Stimulated activated CD8-positive, alpha-beta memory T cell treated with anti-CD3 and anti-CD28 coated beads, Interleukin-4, amount 100 ng/mL, for 4 hours (primary cell): ENCODE data around the gene TRPM3.

Source experiments
- DNase-seq, 2 donors: peaks; one replicate each; pipeline ENCODE4 v3.0.0-alpha.2; 2020; ENCODE audit warnings: low read depth in 2 of 2, low spot score in 1 of 2

The TRPM3 gene

DNA sequence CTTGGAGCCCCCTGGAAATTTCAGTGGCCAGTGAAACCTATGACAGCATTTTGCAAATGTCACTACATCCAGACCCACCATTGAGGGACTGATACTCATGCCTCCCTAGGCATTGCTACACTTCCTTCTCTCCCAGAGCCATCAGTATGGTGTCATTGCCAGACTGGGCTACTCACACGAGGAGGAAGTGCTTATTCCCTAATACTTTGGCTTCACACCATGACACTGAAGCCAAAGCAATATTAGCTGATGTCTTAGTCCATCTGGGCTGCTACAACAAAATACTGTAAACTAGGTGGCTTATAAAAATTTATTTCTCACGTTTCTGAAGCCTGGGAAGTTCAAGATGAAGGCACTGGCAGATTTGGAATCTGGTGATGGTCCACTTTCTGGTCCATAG is 22.6 kb downstream of the TRPM3 start:
- DNase-seq, result no peak

GRCh38 chr9:71097671-71098070 is 23.8 kb downstream of the TRPM3 start:
- no peak for DNase-seq

DNA sequence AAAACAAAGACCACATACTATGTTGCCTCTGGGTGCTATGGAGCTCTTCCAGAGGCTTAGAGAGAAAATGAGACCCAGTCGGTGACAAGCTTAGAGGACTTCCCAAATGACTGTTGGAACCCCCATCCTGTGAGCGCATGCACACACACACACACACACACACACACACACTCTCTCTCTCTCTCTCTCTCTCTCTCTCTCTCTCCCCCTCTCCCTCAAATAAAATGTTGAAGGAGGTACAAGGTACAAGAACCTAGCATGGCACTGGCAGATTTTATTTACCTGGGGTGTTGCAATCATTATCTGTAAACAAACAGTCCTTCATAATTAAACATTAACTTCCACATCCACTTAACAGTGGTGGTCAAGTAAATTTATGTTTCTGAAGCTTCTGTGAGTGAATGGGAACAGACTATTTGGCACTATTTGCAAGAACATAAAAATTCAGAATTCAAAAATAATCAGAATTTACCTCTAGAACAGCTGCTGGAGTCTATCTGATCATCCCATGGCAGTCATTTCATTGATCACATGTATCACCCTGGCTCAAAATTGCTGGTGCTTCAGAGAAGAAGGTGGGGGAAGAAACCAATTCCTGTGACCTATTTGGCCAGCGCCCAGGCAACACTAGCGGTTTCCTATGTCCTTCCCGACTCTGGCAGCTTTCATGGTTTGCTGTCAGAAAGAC is 24.9 kb downstream of the TRPM3 start:
- DNase-seq, result no peak

DNA sequence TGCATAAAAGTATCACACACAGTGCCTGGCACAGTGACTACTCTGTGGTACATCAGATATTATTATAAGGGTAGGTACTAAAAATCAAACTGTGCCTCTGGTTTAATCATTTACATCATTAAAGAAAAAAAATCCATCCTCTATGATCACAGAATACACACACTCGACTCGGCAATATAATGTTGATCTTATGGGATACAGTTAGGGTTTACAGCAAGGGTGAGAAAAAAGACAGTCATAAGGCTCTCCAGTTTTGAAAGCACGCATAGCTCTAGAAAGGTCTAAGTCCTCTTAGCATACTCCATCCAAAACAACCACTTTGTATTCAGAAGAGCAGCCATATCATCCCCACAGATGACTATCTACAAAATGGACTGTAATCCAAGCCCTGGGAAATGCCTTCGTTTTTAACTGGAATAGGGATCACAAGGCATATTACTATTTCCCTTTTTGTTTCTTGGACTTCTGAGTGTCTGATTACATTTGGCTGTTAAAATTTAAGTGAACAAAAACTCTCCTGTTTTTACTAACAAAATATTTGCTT is 26.6 kb downstream of the TRPM3 start:
- DNase-seq, result no peak

- DNase-seq, result no peak
These were observed 30.5 kb downstream of the TRPM3 start for GRCh38 chr9:71090896-71091295.

DNA sequence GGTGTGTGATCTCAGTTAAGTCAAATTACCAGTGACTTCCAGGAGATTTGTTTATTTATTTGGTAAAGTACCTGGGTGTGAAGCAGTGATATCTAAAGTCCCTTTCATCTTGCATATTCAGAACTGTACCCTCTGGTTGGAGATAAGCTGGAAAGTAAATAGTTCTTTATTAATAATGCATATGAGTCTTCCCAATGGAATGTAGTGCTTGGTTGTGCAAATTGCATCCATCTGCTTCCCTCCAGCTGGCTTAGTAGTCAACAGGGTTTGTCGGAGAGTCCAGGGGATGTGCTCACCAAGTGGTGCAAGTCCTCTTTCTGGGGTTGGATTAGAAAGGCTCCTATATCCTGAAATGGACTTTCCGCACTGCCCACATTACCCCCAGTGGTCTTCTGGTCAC is 42.0 kb downstream of the TRPM3 start:
- DNase-seq, result no peak

DNA sequence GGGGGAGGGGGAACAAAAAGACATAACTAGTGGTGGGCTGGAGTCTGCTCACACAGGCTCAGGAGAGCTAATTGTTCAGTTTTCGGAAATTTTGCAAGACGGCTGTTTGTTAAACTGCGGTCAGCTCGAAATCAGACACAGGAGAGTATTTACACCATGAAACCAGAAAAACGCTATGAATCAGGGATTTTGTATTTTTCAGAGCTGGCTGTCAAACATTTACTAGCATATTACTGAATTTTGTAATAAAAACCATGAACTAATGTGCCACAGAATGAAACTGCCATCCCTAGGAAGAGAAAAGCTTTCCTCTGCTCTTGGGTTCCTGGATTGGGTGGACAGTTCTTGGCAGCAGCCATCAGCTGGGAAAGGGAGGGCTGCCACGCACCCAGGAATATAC is 45.3 kb downstream of the TRPM3 start:
- DNase-seq, result no peak

DNA sequence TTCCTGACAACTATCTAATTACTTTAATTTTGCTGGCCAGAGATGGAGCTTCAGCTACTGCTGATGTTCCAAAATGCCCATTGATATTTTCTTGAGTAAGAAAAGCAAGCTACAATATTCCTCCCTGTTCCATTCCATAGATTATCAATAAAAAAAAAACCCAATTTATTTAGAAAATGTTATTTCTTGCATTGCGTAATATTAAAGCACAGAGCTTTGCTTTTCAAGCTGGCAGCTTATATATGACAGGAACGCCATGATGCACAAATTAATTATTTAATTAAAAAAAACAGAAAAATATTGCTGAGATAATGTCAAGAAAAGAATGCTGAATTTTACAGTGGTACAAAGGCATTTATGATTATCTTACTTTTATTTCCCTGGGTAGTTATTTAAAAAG is 47.9 kb downstream of the TRPM3 start:
- DNase-seq, result no peak

- no peak for DNase-seq
These were observed 48.8 kb downstream of the TRPM3 start for GRCh38 chr9:71072587-71072986.

GRCh38 chr9:71071633-71072032 is 49.8 kb downstream of the TRPM3 start:
- DNase-seq, result no peak

DNA sequence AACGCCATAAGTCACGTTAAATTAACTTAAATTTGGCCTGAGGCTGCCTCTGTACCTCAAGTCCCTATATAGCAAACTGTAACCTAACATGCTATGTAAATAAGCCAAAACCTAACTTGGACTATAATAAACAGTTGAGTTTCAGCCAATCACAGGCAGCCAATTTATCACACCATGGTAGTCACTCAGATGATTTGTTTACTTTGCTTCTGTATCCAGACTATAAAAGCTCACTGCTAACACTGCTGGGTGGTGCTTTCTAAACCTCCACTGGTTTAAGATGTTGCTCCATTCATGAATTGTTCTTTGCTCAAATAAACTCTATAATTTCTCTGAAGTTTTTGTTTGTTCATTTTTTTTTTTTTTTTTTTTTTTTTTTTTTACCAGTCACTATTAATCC is 62.8 kb downstream of the TRPM3 start:
- no peak for DNase-seq

DNA sequence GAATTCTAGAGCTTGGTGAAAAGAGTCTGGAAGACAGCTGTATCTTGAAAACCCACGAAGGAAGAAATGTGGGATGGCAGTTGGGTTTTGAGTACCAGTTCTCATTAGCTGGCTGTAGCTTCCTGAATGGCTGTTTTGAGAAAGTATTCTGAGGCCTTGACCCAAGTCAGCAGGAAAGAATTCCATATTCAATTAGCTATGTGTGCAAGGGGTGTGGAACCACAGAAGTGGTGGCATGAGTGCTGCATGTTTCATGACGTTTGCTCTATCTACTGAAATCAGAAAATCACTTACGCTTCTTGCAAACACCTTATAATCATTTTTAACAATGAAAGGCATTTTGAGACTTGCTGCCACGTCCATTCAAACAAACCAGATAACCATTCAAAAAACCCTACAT is 69.1 kb downstream of the TRPM3 start:
- DNase-seq, result no peak

GRCh38 chr9:71048280-71048679 is 73.1 kb downstream of the TRPM3 start:
- no peak for DNase-seq

GRCh38 chr9:71042448-71042990 is 78.9 kb downstream of the TRPM3 start:
- DNase-seq, result no peak

DNA sequence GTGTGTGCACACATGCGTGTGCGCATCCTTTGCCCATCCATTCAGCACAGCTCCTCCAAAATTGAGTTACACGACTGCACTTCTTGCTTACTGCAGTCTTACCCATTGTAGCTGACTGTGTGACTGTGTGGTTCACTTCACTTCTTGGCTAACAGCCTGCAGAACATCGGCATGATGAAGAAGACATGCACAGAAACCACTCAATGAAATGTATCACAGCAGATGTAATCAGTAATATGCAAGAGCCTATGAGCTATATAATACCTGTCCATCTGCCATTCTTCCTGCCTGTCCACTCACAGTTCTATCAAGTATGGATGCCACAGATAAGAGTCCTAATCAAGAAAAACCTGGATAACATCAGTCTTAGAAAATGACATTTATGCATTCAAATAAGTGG is 83.9 kb downstream of the TRPM3 start:
- DNase-seq, result no peak

DNA sequence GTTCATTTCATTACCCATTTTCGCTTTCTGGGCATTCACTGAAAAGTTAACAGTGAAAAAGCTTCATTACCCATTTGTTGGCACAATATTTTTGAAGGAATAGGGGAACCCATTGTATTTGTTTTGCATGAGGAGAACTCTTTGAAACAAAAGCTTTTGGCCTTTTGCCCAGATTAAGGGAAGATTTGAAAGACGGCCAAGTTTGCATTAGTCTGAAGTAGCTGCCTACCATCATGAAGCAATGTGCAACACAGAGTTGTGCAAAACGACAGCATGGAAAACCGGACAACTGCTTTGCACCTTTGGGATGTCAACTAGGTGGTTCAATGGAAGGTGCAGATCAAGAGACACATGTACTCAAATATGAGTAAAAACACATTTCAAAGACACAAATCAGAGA is 84.9 kb downstream of the TRPM3 start:
- no peak for DNase-seq

DNA sequence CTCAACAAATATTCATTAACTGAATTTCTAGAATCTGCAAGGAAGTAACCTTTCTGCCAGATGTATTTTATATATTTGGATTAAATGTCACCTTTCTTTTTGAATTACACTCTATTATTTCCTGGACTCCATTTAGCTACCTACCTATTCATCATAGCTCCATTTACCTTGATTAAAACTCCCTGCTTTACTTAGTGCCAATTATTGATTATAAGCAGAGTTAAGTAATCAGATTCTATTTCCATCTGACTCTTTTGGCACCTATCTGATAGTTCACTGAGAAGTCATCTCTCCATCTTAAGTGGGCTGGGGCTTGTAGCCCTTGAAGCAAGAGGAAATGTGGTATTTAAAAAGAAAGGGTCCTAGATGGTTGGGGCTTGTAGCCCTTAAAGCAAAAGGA is 88.6 kb downstream of the TRPM3 start:
- DNase-seq, result no peak

GRCh38 chr9:71025728-71026127 is 95.7 kb downstream of the TRPM3 start:
- DNase-seq, result no peak

DNA sequence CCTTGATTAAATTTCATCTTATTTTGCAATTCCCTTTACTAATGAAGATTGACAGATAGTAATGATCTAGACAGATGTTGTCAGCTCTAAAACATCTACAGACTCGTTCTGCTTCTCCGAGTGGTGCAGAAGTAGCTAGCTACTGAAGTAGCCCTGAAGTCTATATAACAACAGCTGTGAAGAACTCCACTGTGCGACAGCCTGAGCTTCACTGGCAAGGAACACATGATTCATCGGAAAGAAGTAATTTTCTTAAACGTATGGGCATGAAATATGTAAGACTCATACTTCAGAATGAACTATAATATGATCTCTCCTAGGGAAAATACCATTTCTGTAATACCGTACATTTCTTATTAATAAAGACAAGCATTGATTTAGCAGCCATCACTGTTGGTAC is 96.2 kb downstream of the TRPM3 start:
- no peak for DNase-seq

DNA sequence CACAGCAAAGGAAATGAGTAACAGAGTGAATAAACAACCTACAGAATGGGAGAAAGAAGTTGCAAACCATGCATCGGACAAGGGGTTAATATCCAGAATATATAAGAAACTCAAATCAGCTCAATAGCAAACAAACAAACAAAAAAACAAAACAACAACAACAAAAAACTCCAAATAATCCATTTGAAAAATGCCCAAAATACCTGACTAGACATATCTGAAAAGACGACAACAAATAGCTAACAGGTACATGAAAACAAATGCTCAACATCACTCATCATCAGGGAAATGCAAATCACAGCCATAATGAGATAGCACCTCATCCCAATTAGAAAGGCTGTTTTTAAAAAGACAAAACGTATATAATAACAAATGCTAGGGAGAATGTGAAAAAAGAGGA is 111.2 kb downstream of the TRPM3 start:
- no peak for DNase-seq

GRCh38 chr9:71005456-71005855 is 116.0 kb downstream of the TRPM3 start:
- no peak for DNase-seq

- DNase-seq, result no peak
These were observed 117.2 kb downstream of the TRPM3 start for GRCh38 chr9:71004196-71004595.

- no peak for DNase-seq
These were observed 118.1 kb downstream of the TRPM3 start for GRCh38 chr9:71003346-71003745.
